Smooth muscle cell of bladder (primary cell): Measurements from ENCODE around the gene KLF5. TPM values are rescaled to one million over a fixed set of nuclear protein-coding genes. Genes with fewer than 3 reads are reported as not detected.

Experiments used
- total RNA-seq: library from RNA; depleted of rRNA; stranded (reverse); fragments of >200 nt; gene quantifications from 2 replicates; pipeline ENCODE4 v1.2.3, GENCODE V29; 2014

The KLF5 gene
- total RNA-seq = 0.28 and 0.37 TPM in 2 replicates

DNA sequence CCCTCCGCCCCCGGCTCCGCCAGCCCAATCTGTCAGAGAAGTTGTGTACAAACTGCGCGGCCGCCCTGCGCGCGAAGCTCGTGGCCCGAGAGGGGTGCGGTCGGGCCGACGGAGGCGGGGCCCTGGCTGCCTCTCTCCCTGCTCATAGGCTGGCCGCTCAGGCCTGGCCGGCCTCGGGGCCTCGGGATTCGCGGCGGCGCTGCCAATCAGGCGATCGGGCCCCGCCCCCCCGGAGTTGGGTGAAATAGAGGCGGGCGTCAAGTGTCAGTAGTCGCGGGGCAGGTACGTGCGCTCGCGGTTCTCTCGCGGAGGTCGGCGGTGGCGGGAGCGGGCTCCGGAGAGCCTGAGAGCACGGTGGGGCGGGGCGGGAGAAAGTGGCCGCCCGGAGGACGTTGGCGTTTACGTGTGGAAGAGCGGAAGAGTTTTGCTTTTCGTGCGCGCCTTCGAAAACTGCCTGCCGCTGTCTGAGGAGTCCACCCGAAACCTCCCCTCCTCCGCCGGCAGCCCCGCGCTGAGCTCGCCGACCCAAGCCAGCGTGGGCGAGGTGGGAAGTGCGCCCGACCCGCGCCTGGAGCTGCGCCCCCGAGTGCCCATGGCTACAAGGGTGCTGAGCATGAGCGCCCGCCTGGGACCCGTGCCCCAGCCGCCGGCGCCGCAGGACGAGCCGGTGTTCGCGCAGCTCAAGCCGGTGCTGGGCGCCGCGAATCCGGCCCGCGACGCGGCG lies at the start of gene KLF5:
TSS of gene KLF5 (plus strand) at position 270 of the 724 bp plus-strand sequence. CDS start at position 593, 323 bp downstream.

